GM12878 (cell line): ENCODE results near the gene MRPL55.

ENCODE experiments used
- ATF2 ChIP-seq: IDR thresholded peaks from 2 replicates; pipeline ENCODE4 v1.6.1; 2012; ENCODE audit warnings: low read length, inconsistent platforms
- BMI1 ChIP-seq: fragments of 450-650 bp; IDR thresholded peaks from 2 replicates; pipeline ENCODE4 v1.6.1; 2016; ENCODE audit warnings: mild to moderate bottlenecking, moderate library complexity, borderline replicate concordance
- CHD2 ChIP-seq: IDR thresholded peaks from 2 replicates; pipeline ENCODE4 v1.6.1; 2011; ENCODE audit warnings: low read depth, low read length, improper control_type of control experiment, borderline replicate concordance
- EZH2 ChIP-seq: IDR thresholded peaks from 2 replicates; pipeline ENCODE4 v1.6.1; 2012; ENCODE audit warnings: low read depth, mild to moderate bottlenecking, control low read depth, inconsistent platforms, low read length, borderline replicate concordance; ENCODE audit not compliant: control insufficient read depth
- HDAC6 ChIP-seq: fragments of 200-600 bp; sonication (generic); IDR thresholded peaks from one replicate; pipeline ENCODE4 v1.8.0; 2017; ENCODE audit warnings: antibody characterized with exemption; ENCODE audit not compliant: unreplicated experiment
- NFIC ChIP-seq: IDR thresholded peaks from 2 replicates; pipeline ENCODE4 v1.6.1; 2012; ENCODE audit warnings: low read depth, mild to moderate bottlenecking, inconsistent platforms, low read length, moderate library complexity
- POLR2AphosphoS5 ChIP-seq: IDR thresholded peaks from 2 replicates; pipeline ENCODE4 v1.6.1; 2011; ENCODE audit warnings: mild to moderate bottlenecking, low read length, inconsistent platforms
- RB1 ChIP-seq: fragments of 450-650 bp; formaldehyde crosslinking; IDR thresholded peaks from 2 replicates; pipeline ENCODE4 v1.6.1; 2017; ENCODE audit warnings: mild to moderate bottlenecking, borderline replicate concordance
- RBBP5 ChIP-seq: fragments of 200-600 bp; sonication (generic); conservative IDR thresholded peaks from 2 replicates; pipeline ENCODE4 v1.6.1; 2016
- SUZ12 ChIP-seq: fragments of 200-600 bp; sonication (generic); IDR thresholded peaks from one replicate; pipeline ENCODE4 v1.6.1; 2018; ENCODE audit warnings: antibody characterized with exemption, mild to moderate bottlenecking; ENCODE audit not compliant: unreplicated experiment
- TCF12 ChIP-seq: IDR thresholded peaks from 2 replicates; pipeline ENCODE4 v1.6.1; 2011; ENCODE audit warnings: low read depth, mild to moderate bottlenecking, low read length
- WRNIP1 ChIP-seq: IDR thresholded peaks from 2 replicates; pipeline ENCODE4 v1.6.1; 2011; ENCODE audit warnings: low read depth, low read length, improper control_type of control experiment, borderline replicate concordance
- TF ChIP-seq, protein P1 (sequence below): IDR thresholded peaks from 2 replicates; pipeline ENCODE4 v1.6.1; 2011; ENCODE audit warnings: borderline replicate concordance, low read depth, mild to moderate bottlenecking, moderate library complexity, mixed read lengths, low read length; ENCODE audit not compliant: insufficient read depth; ENCODE audit errors: extremely low read length
- TF ChIP-seq, protein P2 (sequence below), 3 experiments: IDR thresholded peaks in 2 of 3; conservative IDR thresholded peaks in 1 of 3; 2 replicates each; pipeline ENCODE4 v1.5.1; 2011; ENCODE audit warnings: low read depth in 3 of 3, low read length in 3 of 3, mild to moderate bottlenecking in 3 of 3, control low read depth in 2 of 3, moderate library complexity in 2 of 3, inconsistent platforms in 1 of 3, mixed read lengths in 1 of 3; ENCODE audit not compliant: control insufficient read depth in 2 of 3, insufficient read depth in 1 of 3; ENCODE audit errors: extremely low read depth in 1 of 3

DNA sequence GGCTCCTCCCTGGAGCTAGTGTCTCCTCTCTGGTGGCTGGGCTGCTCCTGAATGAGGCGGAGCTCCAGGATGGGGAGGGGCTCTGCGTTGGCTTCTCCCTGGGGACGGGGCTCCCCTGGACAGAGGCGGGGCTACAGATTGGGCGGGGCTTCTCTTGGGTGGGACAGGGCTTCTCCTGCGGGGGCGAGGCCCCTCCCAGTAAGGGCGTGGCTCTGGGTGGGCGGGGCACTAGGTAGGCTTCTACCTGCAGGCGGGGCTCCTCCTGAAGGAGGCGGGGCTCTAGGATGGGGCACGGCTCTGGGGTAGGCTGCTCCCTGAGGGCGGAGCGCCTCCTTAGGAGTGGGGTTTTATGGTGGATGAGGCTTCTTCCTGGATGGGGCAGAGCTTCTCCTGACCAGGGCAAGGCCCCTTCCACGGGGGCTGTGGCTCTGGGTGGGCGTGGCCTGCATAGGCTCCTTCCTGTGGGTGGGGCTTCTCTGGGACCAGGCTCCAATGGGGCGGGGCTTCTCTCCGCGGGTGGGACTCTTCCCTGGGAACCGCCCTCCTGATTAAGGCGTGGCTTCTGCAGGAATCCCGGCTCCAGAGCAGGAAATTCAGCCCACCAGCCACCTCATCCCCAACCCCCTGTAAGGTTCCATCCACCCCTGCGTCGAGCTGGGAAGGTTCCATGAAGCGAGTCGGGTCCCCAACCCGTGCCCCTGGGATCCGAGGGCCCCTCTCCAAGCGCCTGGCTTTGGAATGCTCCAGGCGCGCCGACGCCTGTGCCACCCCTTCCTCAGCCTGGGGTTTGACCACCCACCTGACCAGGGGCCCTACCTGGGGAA is 49.3 kb downstream of the MRPL55 start:
- TF ChIP-seq, protein P1, sequence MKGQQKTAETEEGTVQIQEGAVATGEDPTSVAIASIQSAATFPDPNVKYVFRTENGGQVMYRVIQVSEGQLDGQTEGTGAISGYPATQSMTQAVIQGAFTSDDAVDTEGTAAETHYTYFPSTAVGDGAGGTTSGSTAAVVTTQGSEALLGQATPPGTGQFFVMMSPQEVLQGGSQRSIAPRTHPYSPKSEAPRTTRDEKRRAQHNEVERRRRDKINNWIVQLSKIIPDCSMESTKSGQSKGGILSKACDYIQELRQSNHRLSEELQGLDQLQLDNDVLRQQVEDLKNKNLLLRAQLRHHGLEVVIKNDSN: no peak
- TF ChIP-seq BMI1 (no peak), RBBP5 (no peak), CHD2 (no peak), POLR2AphosphoS5 (no peak), RB1 (no peak), HDAC6 (no peak), WRNIP1 (no peak), EZH2 (no peak), SUZ12 (no peak), TCF12 (no peak), NFIC (no peak), ATF2 (no peak)
- TF ChIP-seq, protein P2, sequence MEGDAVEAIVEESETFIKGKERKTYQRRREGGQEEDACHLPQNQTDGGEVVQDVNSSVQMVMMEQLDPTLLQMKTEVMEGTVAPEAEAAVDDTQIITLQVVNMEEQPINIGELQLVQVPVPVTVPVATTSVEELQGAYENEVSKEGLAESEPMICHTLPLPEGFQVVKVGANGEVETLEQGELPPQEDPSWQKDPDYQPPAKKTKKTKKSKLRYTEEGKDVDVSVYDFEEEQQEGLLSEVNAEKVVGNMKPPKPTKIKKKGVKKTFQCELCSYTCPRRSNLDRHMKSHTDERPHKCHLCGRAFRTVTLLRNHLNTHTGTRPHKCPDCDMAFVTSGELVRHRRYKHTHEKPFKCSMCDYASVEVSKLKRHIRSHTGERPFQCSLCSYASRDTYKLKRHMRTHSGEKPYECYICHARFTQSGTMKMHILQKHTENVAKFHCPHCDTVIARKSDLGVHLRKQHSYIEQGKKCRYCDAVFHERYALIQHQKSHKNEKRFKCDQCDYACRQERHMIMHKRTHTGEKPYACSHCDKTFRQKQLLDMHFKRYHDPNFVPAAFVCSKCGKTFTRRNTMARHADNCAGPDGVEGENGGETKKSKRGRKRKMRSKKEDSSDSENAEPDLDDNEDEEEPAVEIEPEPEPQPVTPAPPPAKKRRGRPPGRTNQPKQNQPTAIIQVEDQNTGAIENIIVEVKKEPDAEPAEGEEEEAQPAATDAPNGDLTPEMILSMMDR (IDR thresholded peaks at IDR 0.05 in 2 of 3, conservative IDR thresholded peaks at IDR 0.05 in 1 of 3; ENCODE audit: control insufficient read depth in 2 of 3, extremely low read depth in 1 of 3, insufficient read depth in 1 of 3, low read depth in 3 of 3, low read length in 3 of 3): no peak
